H1 (cell line): Measurements from ENCODE around the gene WASL. TPM values are rescaled to one million over a fixed set of nuclear protein-coding genes. Genes with fewer than 3 reads are reported as not detected.

ENCODE experiments used
- CTCF ChIA-PET: fragments of 300-600 bp; sonication (Branson Sonifier 250); formaldehyde crosslinking; loops from one replicate; lab custom pipeline; 2021; ENCODE audit not compliant: partially characterized antibody; lab: Charles Lee
- POLR2A ChIA-PET: fragments of 300-600 bp; sonication (Branson Sonifier 250); formaldehyde crosslinking; loops from one replicate; lab custom pipeline; 2021; ENCODE audit warnings: inconsistent platforms; ENCODE audit not compliant: partially characterized antibody; lab: Charles Lee
- DNase-seq, 2 experiments: peaks; one replicate each; pipeline versions ENCODE4 v3.0.0 to v3.0.0-alpha.2; 2010 to 2022; ENCODE audit warnings: low spot score in 2 of 2, low read depth in 1 of 2, mixed read lengths in 1 of 2
- FAIRE-seq: peaks from 2 replicates; lab custom pipeline; 2011; peaks lifted over from hg19 to GRCh38; lab: Jason Lieb, UNC
- H2AFZ ChIP-seq: 2 replicates; pipeline ENCODE4 v1.8.1; 2012; ENCODE audit warnings: low read length, inconsistent platforms
- H2AK5ac ChIP-seq: 2 replicates; pipeline ENCODE4 v1.6.1; 2013; ENCODE audit warnings: low read depth, low read length
- H2BK120ac ChIP-seq: replicated peaks from 2 replicates; pipeline ENCODE3; 2013; ENCODE audit warnings: low read depth, low read length, inconsistent platforms
- H2BK12ac ChIP-seq: 2 replicates; pipeline ENCODE4 v1.6.1; 2013; ENCODE audit warnings: low read depth, low read length
- H2BK15ac ChIP-seq: 2 replicates; pipeline ENCODE4 v1.6.1; 2013; ENCODE audit warnings: low read length
- H2BK20ac ChIP-seq: 2 replicates; pipeline ENCODE4 v1.6.1; 2013; ENCODE audit warnings: low read length
- H2BK5ac ChIP-seq: 2 replicates; pipeline ENCODE4 v1.6.1; 2013; ENCODE audit warnings: low read depth, low read length
- H3K14ac ChIP-seq: 2 replicates; pipeline ENCODE4 v1.6.1; 2013; ENCODE audit warnings: inconsistent platforms; ENCODE audit not compliant: insufficient read length
- H3K18ac ChIP-seq: 2 replicates; pipeline ENCODE4 v1.6.1; 2013; ENCODE audit warnings: low read length; ENCODE audit errors: extremely low read depth
- H3K23ac ChIP-seq: 2 replicates; pipeline ENCODE4 v1.6.1; 2013; ENCODE audit warnings: inconsistent platforms; ENCODE audit not compliant: insufficient read length
- H3K23me2 ChIP-seq: 2 replicates; pipeline ENCODE4 v1.6.1; 2013; ENCODE audit warnings: low read depth, low read length
- H3K27ac ChIP-seq: 2 replicates; pipeline ENCODE4 v1.6.1; 2011; ENCODE audit warnings: low read depth, low read length, inconsistent platforms
- H3K27me3 ChIP-seq, 4 experiments: replicated peaks in 1 of 4; 1 replicate in 1 of 4; 2 replicates in 3 of 4; pipeline versions ENCODE4 v1.6.1 to v1.8.1; 2011 to 2013; ENCODE audit warnings: low read length in 3 of 4, mild to moderate bottlenecking in 3 of 4, inconsistent platforms in 2 of 4, mixed read lengths in 2 of 4, moderate library complexity in 1 of 4; ENCODE audit not compliant: control insufficient read depth in 3 of 4, insufficient read depth in 3 of 4; ENCODE audit errors: extremely low read depth in 1 of 4
- H3K36me3 ChIP-seq, 4 experiments: 2 replicates each; pipeline versions ENCODE4 v1.6.1 to v1.8.1; 2011 to 2013; ENCODE audit warnings: mild to moderate bottlenecking in 4 of 4, low read length in 3 of 4, moderate library complexity in 2 of 4, control low read depth in 1 of 4, inconsistent platforms in 1 of 4; ENCODE audit not compliant: insufficient read depth in 4 of 4, control insufficient read depth in 2 of 4
- H3K4ac ChIP-seq: replicated peaks from 2 replicates; pipeline ENCODE3; 2013; ENCODE audit warnings: low read length, low read depth, mixed read lengths, inconsistent platforms; ENCODE audit not compliant: insufficient read length
- H3K4me1 ChIP-seq, 4 experiments: replicated peaks in 1 of 4; 1 replicate in 1 of 4; 2 replicates in 3 of 4; pipeline versions ENCODE4 v1.6.1 to v1.8.1; 2011 to 2013; ENCODE audit warnings: low read length in 3 of 4, inconsistent platforms in 2 of 4, mixed read lengths in 1 of 4; ENCODE audit not compliant: insufficient read depth in 4 of 4, control insufficient read depth in 3 of 4
- H3K4me2 ChIP-seq, 2 experiments: 2 replicates each; pipeline versions ENCODE4 v1.6.1 to v1.8.1; 2011 to 2013; ENCODE audit warnings: low read depth in 2 of 2, low read length in 2 of 2, control low read depth in 1 of 2, inconsistent platforms in 1 of 2, mild to moderate bottlenecking in 1 of 2; ENCODE audit not compliant: insufficient read depth in 1 of 2
- H3K4me3 ChIP-seq, 4 experiments: fragments of 200-600, 300-600 bp in 1 of 4; sonication (generic), shearing (Covaris generic), sonication (Bioruptor Twin) in 1 of 4; 2 replicates each; pipeline versions ENCODE4 v1.5.1 to v1.8.1; 2011 to 2016; ENCODE audit warnings: low read length in 4 of 4, low read depth in 3 of 4, control low read depth in 2 of 4, inconsistent platforms in 2 of 4, mild to moderate bottlenecking in 2 of 4, mixed read lengths in 1 of 4, moderate library complexity in 1 of 4; ENCODE audit not compliant: insufficient read depth in 2 of 4; ENCODE audit errors: extremely low read depth in 1 of 4
- H3K56ac ChIP-seq: replicated peaks from 2 replicates; pipeline ENCODE3; 2013; ENCODE audit warnings: low read depth, mild to moderate bottlenecking, mixed read lengths, low read length, inconsistent platforms; ENCODE audit not compliant: insufficient read length
- H3K79me1 ChIP-seq: 2 replicates; pipeline ENCODE4 v1.6.1; 2013; ENCODE audit warnings: low read depth, low read length, control low read depth
- H3K79me2 ChIP-seq, 2 experiments: 2 replicates each; pipeline versions ENCODE4 v1.6.1 to v1.8.1; 2012 to 2013; ENCODE audit warnings: low read length in 2 of 2, mild to moderate bottlenecking in 2 of 2, inconsistent platforms in 1 of 2; ENCODE audit not compliant: insufficient read depth in 2 of 2, control insufficient read depth in 1 of 2
- H3K9ac ChIP-seq, 4 experiments: replicated peaks in 1 of 4; 1 replicate in 1 of 4; 2 replicates in 3 of 4; pipeline versions ENCODE4 v1.6.1 to v1.8.1; 2011 to 2013; ENCODE audit warnings: low read depth in 3 of 4, low read length in 3 of 4, control low read depth in 2 of 4, mild to moderate bottlenecking in 2 of 4, moderate library complexity in 2 of 4, inconsistent platforms in 1 of 4; ENCODE audit errors: extremely low read depth in 1 of 4
- H3K9me3 ChIP-seq, 2 experiments: 2 replicates each; pipeline versions ENCODE4 v1.6.1 to v1.8.1; 2012 to 2013; ENCODE audit warnings: mild to moderate bottlenecking in 2 of 2, moderate library complexity in 2 of 2, control low read depth in 1 of 2, inconsistent platforms in 1 of 2, low read depth in 1 of 2, low read length in 1 of 2, mixed read lengths in 1 of 2; ENCODE audit not compliant: insufficient read depth in 2 of 2
- H4K20me1 ChIP-seq, 2 experiments: replicated peaks in 1 of 2; 2 replicates each; pipeline versions ENCODE3 to v1.8.1; 2011 to 2013; ENCODE audit warnings: inconsistent platforms in 2 of 2, low read length in 2 of 2, mild to moderate bottlenecking in 1 of 2; ENCODE audit not compliant: insufficient read depth in 2 of 2, control insufficient read depth in 1 of 2
- H4K5ac ChIP-seq: 2 replicates; pipeline ENCODE4 v1.6.1; 2013; ENCODE audit warnings: low read length, low read depth, mixed read lengths, inconsistent platforms; ENCODE audit not compliant: insufficient read length
- H4K8ac ChIP-seq: 2 replicates; pipeline ENCODE4 v1.8.0; 2013; ENCODE audit warnings: mild to moderate bottlenecking, moderate library complexity, low read length, inconsistent platforms; ENCODE audit not compliant: insufficient read depth; ENCODE audit errors: extremely low read depth
- H4K91ac ChIP-seq: replicated peaks from 2 replicates; pipeline ENCODE3; 2013; ENCODE audit warnings: low read length, mixed read lengths, inconsistent platforms; ENCODE audit not compliant: insufficient read length
- CBX8 ChIP-seq: fragments of 300-800, 300-1000 bp; sonication (generic); IDR thresholded peaks from 2 replicates; pipeline ENCODE4 v1.7.1; 2016; ENCODE audit warnings: low read depth, low read length, borderline replicate concordance
- JUND ChIP-seq: IDR thresholded peaks from 2 replicates; pipeline ENCODE4 v1.6.1; 2011; ENCODE audit warnings: mild to moderate bottlenecking, improper control_type of control experiment, low read length
- KDM4A ChIP-seq: IDR thresholded peaks from one replicate; pipeline ENCODE4 v1.7.1; 2012; ENCODE audit warnings: low read depth, mild to moderate bottlenecking, moderate library complexity, low read length, inconsistent platforms; ENCODE audit not compliant: severe bottlenecking
- KDM5A ChIP-seq: fragments of 200-600 bp; IDR thresholded peaks from 2 replicates; pipeline ENCODE4 v1.7.1; 2012; ENCODE audit warnings: mild to moderate bottlenecking, low read length, inconsistent platforms, mixed read lengths
- MAFK ChIP-seq: IDR thresholded peaks from 2 replicates; pipeline ENCODE4 v1.6.1; 2012; ENCODE audit warnings: low read depth, mild to moderate bottlenecking, improper control_type of control experiment, low read length
- PHF8 ChIP-seq: fragments of 200-600 bp; sonication (generic); conservative IDR thresholded peaks from 2 replicates; pipeline ENCODE4 v1.7.1; 2012; ENCODE audit warnings: low read depth, mild to moderate bottlenecking, inconsistent platforms, low read length, moderate library complexity
- RNF2 ChIP-seq: fragments of 200-900, 300-1000 bp; sonication (generic); IDR thresholded peaks from 2 replicates; pipeline ENCODE4 v1.7.1; 2016; ENCODE audit warnings: borderline replicate concordance, low read depth, mild to moderate bottlenecking, antibody characterized with exemption, low read length; ENCODE audit not compliant: poor library complexity, severe bottlenecking; ENCODE audit errors: missing control alignments
- WGBS, 2 experiments: shearing (Covaris generic) in 1 of 2; methylation state at CpG; one replicate each; pipeline versions ENCODE4 v1.1.6 to v1.1.7; 2013 to 2015; ENCODE audit warnings: low lambda C conversion rate in 2 of 2, mixed read lengths in 2 of 2, inconsistent platforms in 1 of 2, low coverage in 1 of 2, missing lambda C conversion rate in 1 of 2; ENCODE audit not compliant: insufficient replicate concordance in 2 of 2, insufficient coverage in 1 of 2, insufficient read length in 1 of 2; ENCODE audit errors: extremely low coverage in 1 of 2, missing lambda C conversion rate in 1 of 2; 5-methylcytosine and 5-hydroxymethylcytosine counted together
- polyA plus RNA-seq, 7 experiments: library from polyadenylated mRNA; depleted of rRNA in 3 of 7; stranded (reverse) in 5 of 7; unstranded in 2 of 7; fragments of >200 nt in 5 of 7; fragments of 200-250 nt in 2 of 7; gene quantifications; 1 replicate in 5 of 7; 2 replicates in 1 of 7; 4 replicates in 1 of 7; pipeline versions ENCODE4 v1.2.1 to v1.2.3, GENCODE V29; 2011 to 2013; ENCODE audit warnings: missing spikeins in 2 of 7, mixed read lengths in 2 of 7
- total RNA-seq: library from RNA; stranded (reverse); fragmentation: NEBNext Ultra II Directional; extraction: Animal tissue kit (Norgen Biotek cat#: 25700); gene quantifications from 2 replicates; pipeline ENCODE4 v1.2.1, GENCODE V29; 2021

WASL gene
- total and polyA plus RNA-seq, 2 of the 8 experiments (the other 6 are each of a cell fraction or from before 2014, with no cell fraction given) = 7.7 to 38.9 TPM

GRCh38 chr7:123783820-123784219 is 35.0 kb upstream of the WASL start:
- H3K56ac ChIP-seq = no peak overlapping the region
- H3K9me3 ChIP-seq = no peaks in the 10 kb centered on the region
- no peak overlapping the region for H2AK5ac ChIP-seq
- H3K9ac ChIP-seq = no peak overlapping the region
- no peaks in the 10 kb centered on the region for H3K79me2 ChIP-seq
- no peak overlapping the region for H3K4ac ChIP-seq
- H4K8ac ChIP-seq = no peak overlapping the region
- H3K79me1 ChIP-seq = no peaks in the 10 kb centered on the region
- no peak overlapping the region for H2BK120ac ChIP-seq
- H3K4me1 ChIP-seq = peaks cover 0 to 11% (median 0%) of the 10 kb centered on the region in 4 experiments; a peak in 1 of 7 replicates
- no peak overlapping the region for H3K27ac ChIP-seq
- no peak overlapping the region for H2AFZ ChIP-seq
- ChIA-PET POLR2A (no interaction called here), CTCF (interaction anchor here (1.8 kb wide), 1 partner anchor 14 kb away, joined by 9 read pairs; no protein-coding TSS in a partner anchor)
- no peak overlapping the region; the same call in 1 of the 2 replicates for H3K18ac ChIP-seq
- H2BK20ac ChIP-seq = no peak overlapping the region
- H3K4me2 ChIP-seq = no peak overlapping the region
- 87% methylated on average over 3 of the region's 3 CpGs; no CpG with 5 or more reads in 1 of the 2 experiments for WGBS, 2 experiments
- H3K36me3 ChIP-seq = no peaks in the 10 kb centered on the region
- no peaks in the 10 kb centered on the region for H4K20me1 ChIP-seq
- no peak overlapping the region for H2BK12ac ChIP-seq
- H3K27me3 ChIP-seq = no peaks in the 10 kb centered on the region
- no peak overlapping the region for H4K5ac ChIP-seq
- no peak overlapping the region for H2BK15ac ChIP-seq
- FAIRE-seq (no peak), DNase-seq (no peak)
- no peak overlapping the region for H2BK5ac ChIP-seq
- no peak overlapping the region for H3K4me3 ChIP-seq
- no peak overlapping the region for H3K14ac ChIP-seq
- H3K23ac ChIP-seq = no peak overlapping the region
- H4K91ac ChIP-seq = no peak overlapping the region
- H3K23me2 ChIP-seq = no peaks in the 10 kb centered on the region
- TF ChIP-seq RNF2 (no peak), PHF8 (no peak), JUND (no peak), CBX8 (no peak), KDM5A (no peak), MAFK (no peak), KDM4A (no peak)
